K562 (cell line): Measurements from ENCODE around the gene SRCAP. TPM values are rescaled to one million over a fixed set of nuclear protein-coding genes. Genes with fewer than 3 reads are reported as not detected.
A peak's percentile ranks its signal among the peaks of the same experiment; 100 is the strongest.

Source experiments
- HDAC1 ChIP-seq, 2 experiments: fragments of 450-650 bp; IDR thresholded peaks; 2 replicates each; pipeline ENCODE4 v1.6.1; 2016 to 2017; ENCODE audit warnings: inconsistent platforms in 1 of 2, mild to moderate bottlenecking in 1 of 2, moderate library complexity in 1 of 2
- MYC ChIP-seq, 2 experiments: fragments of 250-450 bp in 1 of 2; sonication (Bioruptor Pico) in 1 of 2; IDR thresholded peaks; 2 replicates each; pipeline versions ENCODE4 v1.5.1 to v1.6.1; 2012 to 2021; ENCODE audit warnings: low read depth in 2 of 2, borderline replicate concordance in 1 of 2, improper control_type of control experiment in 1 of 2, low read length in 1 of 2, mild to moderate bottlenecking in 1 of 2, moderate library complexity in 1 of 2
- RNF2 ChIP-seq: sonication (generic); IDR thresholded peaks from 2 replicates; pipeline ENCODE4 v1.6.1; 2016
- ZBTB7A ChIP-seq: IDR thresholded peaks from 2 replicates; pipeline ENCODE4 v1.6.1; 2011; ENCODE audit warnings: low read depth, mild to moderate bottlenecking, low read length, moderate library complexity, borderline replicate concordance; ENCODE audit not compliant: control insufficient read depth
- polyA plus RNA-seq, 8 experiments: library from polyadenylated mRNA; depleted of rRNA in 4 of 8; stranded (reverse) in 5 of 8; unstranded in 3 of 8; fragments of >200 nt; fragmentation: Nextera tagmentation in 2 of 8; fragmentation: Illumina TruSeq in 1 of 8; extraction: Ambion mirVana in 2 of 8; extraction: Trizol in 1 of 8; gene quantifications; 2 replicates each; pipeline versions ENCODE4 v1.2.1 to v1.2.3, GENCODE V29; 2011 to 2014; ENCODE audit warnings: inconsistent platforms in 1 of 8, missing spikeins in 1 of 8
- total RNA-seq, 7 experiments: library from RNA; depleted of rRNA in 6 of 7; stranded (reverse); fragments of >200 nt in 6 of 7; fragmentation: Illumina TruSeq in 2 of 7; extraction: Trizol in 2 of 7; gene quantifications; 2 replicates each; pipeline versions ENCODE4 v1.2.1 to v1.2.3, GENCODE V29; 2011 to 2021; ENCODE audit warnings: low replicate concordance in 1 of 7
- TF ChIP-seq, protein P1 (sequence below), 2 experiments: fragments of 450-650 bp in 1 of 2; sonication (generic) in 1 of 2; formaldehyde crosslinking in 1 of 2; IDR thresholded peaks; 2 replicates each; pipeline versions ENCODE4 v1.7.1 to v1.9.0; 2016 to 2022; ENCODE audit warnings: inconsistent platforms in 1 of 2, mild to moderate bottlenecking in 1 of 2, missing genetic modification reagents in 1 of 2
- TF ChIP-seq, protein P2 (sequence below): fragments of 250-450 bp; sonication (Bioruptor Pico); IDR thresholded peaks from 2 replicates; pipeline ENCODE4 v1.5.0; 2021
- TF ChIP-seq, protein P3 (sequence below), 2 experiments: fragments of 200-800 bp in 1 of 2; sonication (Bioruptor generic) in 1 of 2; sonication (generic) in 1 of 2; formaldehyde crosslinking in 1 of 2; IDR thresholded peaks in 1 of 2; conservative IDR thresholded peaks in 1 of 2; 2 replicates each; pipeline versions ENCODE4 v1.5.0 to v1.6.1; 2016 to 2020; ENCODE audit warnings: missing compliant biosample characterization in 1 of 2, missing genetic modification characterization in 1 of 2, missing genetic modification reagents in 1 of 2
- TF ChIP-seq, protein P4 (sequence below): fragments of 250-450 bp; sonication (Bioruptor Pico); IDR thresholded peaks from 2 replicates; pipeline ENCODE4 v1.5.0; 2021; ENCODE audit warnings: mild to moderate bottlenecking, borderline replicate concordance

SRCAP gene
- total and polyA plus RNA-seq, 9 of the 15 experiments (the other 6 are each of a cell fraction or from before 2014, with no cell fraction given): 0.21 to 62.6 (median 5.8) TPM

DNA sequence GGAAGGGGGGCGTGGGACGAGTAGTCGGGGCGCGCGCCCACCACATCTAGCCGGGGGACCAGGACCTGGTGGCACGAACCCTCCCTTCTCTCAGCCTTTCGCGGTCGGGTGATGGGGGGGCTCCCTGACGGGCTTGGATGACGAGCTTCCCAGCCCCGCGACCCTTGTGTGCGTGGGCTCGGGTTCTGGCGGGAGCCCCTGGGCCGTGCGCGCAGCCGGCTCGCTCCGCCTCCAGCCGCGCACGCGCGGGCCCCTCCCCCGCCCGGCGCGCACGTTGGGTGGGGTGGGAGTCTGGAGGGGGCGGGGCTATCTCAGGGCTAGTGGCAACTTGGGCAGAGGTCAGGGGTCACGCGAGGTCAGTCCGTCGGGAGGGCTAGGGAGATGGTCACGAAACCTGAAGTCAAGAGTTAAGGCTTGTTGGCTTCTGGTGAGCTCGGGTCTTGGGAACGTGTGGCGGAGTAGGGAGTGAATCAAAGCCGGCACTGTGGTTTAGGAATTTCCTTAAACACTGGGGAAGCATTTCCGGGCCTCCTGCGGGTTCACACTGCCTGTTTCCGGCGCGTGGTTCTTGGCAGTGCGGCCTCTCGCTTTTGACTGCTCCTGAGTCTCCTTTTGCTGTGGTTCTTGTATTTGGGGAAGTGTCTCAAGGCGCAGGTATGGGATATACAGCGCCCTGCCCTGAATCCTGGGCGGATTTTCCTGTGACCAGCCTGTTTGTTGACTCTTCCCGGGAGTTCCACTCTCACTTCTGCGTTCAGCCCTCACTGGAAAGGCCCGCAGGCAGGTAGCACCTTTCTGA, at the start of gene SRCAP (continued):
- TF ChIP-seq, protein P1, sequence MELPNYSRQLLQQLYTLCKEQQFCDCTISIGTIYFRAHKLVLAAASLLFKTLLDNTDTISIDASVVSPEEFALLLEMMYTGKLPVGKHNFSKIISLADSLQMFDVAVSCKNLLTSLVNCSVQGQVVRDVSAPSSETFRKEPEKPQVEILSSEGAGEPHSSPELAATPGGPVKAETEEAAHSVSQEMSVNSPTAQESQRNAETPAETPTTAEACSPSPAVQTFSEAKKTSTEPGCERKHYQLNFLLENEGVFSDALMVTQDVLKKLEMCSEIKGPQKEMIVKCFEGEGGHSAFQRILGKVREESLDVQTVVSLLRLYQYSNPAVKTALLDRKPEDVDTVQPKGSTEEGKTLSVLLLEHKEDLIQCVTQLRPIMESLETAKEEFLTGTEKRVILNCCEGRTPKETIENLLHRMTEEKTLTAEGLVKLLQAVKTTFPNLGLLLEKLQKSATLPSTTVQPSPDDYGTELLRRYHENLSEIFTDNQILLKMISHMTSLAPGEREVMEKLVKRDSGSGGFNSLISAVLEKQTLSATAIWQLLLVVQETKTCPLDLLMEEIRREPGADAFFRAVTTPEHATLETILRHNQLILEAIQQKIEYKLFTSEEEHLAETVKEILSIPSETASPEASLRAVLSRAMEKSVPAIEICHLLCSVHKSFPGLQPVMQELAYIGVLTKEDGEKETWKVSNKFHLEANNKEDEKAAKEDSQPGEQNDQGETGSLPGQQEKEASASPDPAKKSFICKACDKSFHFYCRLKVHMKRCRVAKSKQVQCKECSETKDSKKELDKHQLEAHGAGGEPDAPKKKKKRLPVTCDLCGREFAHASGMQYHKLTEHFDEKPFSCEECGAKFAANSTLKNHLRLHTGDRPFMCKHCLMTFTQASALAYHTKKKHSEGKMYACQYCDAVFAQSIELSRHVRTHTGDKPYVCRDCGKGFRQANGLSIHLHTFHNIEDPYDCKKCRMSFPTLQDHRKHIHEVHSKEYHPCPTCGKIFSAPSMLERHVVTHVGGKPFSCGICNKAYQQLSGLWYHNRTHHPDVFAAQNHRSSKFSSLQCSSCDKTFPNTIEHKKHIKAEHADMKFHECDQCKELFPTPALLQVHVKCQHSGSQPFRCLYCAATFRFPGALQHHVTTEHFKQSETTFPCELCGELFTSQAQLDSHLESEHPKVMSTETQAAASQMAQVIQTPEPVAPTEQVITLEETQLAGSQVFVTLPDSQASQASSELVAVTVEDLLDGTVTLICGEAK (IDR thresholded peaks at IDR 0.05): peak; percentile 96
- TF ChIP-seq, protein P1 (CRISPR knock-in tag; IDR thresholded peaks at IDR 0.05): no peak
- TF ChIP-seq RNF2: no peak
- peak; percentile 72; the same call in 1 of the 2 replicates for TF ChIP-seq MYC (IDR thresholded peaks at IDR 0.05; ENCODE audit: low read depth, low read length)
- TF ChIP-seq MYC (CRISPR knock-in tag; IDR thresholded peaks at IDR 0.05; ENCODE audit: borderline replicate concordance, low read depth): 0 out of 2 replicates have a peak, but pooled peaks have one; percentile 69
- TF ChIP-seq, protein P2, sequence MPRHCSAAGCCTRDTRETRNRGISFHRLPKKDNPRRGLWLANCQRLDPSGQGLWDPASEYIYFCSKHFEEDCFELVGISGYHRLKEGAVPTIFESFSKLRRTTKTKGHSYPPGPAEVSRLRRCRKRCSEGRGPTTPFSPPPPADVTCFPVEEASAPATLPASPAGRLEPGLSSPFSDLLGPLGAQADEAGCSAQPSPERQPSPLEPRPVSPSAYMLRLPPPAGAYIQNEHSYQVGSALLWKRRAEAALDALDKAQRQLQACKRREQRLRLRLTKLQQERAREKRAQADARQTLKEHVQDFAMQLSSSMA (CRISPR knock-in tag): peak; percentile 64; the same call in 1 of the 2 replicates
- TF ChIP-seq, protein P3, sequence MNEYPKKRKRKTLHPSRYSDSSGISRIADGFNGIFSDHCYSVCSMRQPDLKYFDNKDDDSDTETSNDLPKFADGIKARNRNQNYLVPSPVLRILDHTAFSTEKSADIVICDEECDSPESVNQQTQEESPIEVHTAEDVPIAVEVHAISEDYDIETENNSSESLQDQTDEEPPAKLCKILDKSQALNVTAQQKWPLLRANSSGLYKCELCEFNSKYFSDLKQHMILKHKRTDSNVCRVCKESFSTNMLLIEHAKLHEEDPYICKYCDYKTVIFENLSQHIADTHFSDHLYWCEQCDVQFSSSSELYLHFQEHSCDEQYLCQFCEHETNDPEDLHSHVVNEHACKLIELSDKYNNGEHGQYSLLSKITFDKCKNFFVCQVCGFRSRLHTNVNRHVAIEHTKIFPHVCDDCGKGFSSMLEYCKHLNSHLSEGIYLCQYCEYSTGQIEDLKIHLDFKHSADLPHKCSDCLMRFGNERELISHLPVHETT (CRISPR knock-in tag; conservative IDR thresholded peaks at IDR 0.05 in 1 of 2, IDR thresholded peaks at IDR 0.05 in 1 of 2): peak in 1 of 2 experiments; percentile 57; a peak in 1 of 4 replicates
- peak; percentile 92 for TF ChIP-seq ZBTB7A
- peak in 1 of 2 experiments; percentile 85; a peak in 2 of 4 replicates for TF ChIP-seq HDAC1 (IDR thresholded peaks at IDR 0.05)
- TF ChIP-seq, protein P4, sequence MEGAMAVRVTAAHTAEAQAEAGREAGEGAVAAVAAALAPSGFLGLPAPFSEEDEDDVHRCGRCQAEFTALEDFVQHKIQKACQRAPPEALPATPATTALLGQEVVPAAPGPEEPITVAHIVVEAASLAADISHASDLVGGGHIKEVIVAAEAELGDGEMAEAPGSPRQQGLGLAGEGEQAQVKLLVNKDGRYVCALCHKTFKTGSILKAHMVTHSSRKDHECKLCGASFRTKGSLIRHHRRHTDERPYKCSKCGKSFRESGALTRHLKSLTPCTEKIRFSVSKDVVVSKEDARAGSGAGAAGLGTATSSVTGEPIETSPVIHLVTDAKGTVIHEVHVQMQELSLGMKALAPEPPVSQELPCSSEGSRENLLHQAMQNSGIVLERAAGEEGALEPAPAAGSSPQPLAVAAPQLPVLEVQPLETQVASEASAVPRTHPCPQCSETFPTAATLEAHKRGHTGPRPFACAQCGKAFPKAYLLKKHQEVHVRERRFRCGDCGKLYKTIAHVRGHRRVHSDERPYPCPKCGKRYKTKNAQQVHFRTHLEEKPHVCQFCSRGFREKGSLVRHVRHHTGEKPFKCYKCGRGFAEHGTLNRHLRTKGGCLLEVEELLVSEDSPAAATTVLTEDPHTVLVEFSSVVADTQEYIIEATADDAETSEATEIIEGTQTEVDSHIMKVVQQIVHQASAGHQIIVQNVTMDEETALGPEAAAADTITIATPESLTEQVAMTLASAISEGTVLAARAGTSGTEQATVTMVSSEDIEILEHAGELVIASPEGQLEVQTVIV (CRISPR knock-in tag): no peak
